Progenitor cell of endocrine pancreas (in vitro differentiated cells): ENCODE results near the gene MFN2. TPM values are rescaled to one million over a fixed set of nuclear protein-coding genes. Genes with fewer than 3 reads are reported as not detected.

Experiments used
- DNase-seq: peaks from one replicate; pipeline ENCODE4 v3.0.0; 2021; ENCODE audit warnings: low spot score; ENCODE audit not compliant: unreplicated experiment
- H3K27ac Mint-ChIP-seq: 2 replicates; pipeline ENCODE4 v1.8.0; 2021; ENCODE audit warnings: mild to moderate bottlenecking, moderate library complexity, mixed read lengths
- H3K27me3 Mint-ChIP-seq: 2 replicates; pipeline ENCODE4 v1.8.0; 2021; ENCODE audit warnings: mixed read lengths
- H3K36me3 Mint-ChIP-seq: 2 replicates; pipeline ENCODE4 v1.8.0; 2022; ENCODE audit warnings: mixed read lengths; ENCODE audit not compliant: insufficient read depth
- H3K4me1 Mint-ChIP-seq: 2 replicates; pipeline ENCODE4 v1.8.0; 2021; ENCODE audit warnings: low read depth, mixed read lengths
- H3K4me3 Mint-ChIP-seq: 2 replicates; pipeline ENCODE4 v1.8.0; 2021; ENCODE audit warnings: low read depth, mild to moderate bottlenecking, moderate library complexity, mixed read lengths
- H3K9me3 Mint-ChIP-seq: 2 replicates; pipeline ENCODE4 v1.8.0; 2021; ENCODE audit warnings: low read depth, mixed read lengths
- total RNA-seq: library from RNA; stranded (reverse); gene quantifications from 2 replicates; pipeline ENCODE4 v1.2.1, GENCODE V29; 2021
- TF ChIP-seq, protein P1 (sequence below): fragments of 200-600 bp; sonication (generic); IDR thresholded peaks from one replicate; pipeline ENCODE4 v1.5.0; 2021; ENCODE audit warnings: antibody characterized with exemption, mild to moderate bottlenecking; ENCODE audit not compliant: unreplicated experiment

The MFN2 gene
- total RNA-seq, 1 donor from 2014 or later: 55.8 TPM

DNA sequence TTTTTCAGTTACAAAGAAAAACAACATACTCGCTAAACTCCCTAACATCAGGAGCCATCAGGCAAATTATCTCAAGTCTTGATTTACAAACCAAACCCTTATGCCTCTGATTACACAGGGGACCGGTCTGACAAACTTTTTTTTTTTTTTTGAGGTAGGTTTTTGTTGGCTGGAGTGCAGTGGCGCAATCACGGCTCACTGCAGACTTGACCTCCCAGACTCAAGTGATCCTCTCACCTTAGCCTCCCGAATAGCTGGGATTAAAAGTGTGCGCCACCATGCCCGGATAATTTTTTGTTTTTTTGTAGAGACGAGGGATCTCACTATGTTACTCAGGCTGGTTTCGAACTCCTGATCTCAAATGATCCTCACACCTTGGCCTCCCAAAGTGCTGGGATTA is 35.3 kb downstream of the MFN2 start:
- Mint-ChIP-seq H3K9me3 (no peaks in the 10 kb centered on the region), H3K4me1 (no peaks in the 10 kb centered on the region), H3K27ac (no peak overlapping the region), H3K36me3 (peaks cover 5% of the 10 kb centered on the region), H3K27me3 (no peaks in the 10 kb centered on the region), H3K4me3 (no peak overlapping the region)
- DNase-seq: no peak
- TF ChIP-seq, protein P1, sequence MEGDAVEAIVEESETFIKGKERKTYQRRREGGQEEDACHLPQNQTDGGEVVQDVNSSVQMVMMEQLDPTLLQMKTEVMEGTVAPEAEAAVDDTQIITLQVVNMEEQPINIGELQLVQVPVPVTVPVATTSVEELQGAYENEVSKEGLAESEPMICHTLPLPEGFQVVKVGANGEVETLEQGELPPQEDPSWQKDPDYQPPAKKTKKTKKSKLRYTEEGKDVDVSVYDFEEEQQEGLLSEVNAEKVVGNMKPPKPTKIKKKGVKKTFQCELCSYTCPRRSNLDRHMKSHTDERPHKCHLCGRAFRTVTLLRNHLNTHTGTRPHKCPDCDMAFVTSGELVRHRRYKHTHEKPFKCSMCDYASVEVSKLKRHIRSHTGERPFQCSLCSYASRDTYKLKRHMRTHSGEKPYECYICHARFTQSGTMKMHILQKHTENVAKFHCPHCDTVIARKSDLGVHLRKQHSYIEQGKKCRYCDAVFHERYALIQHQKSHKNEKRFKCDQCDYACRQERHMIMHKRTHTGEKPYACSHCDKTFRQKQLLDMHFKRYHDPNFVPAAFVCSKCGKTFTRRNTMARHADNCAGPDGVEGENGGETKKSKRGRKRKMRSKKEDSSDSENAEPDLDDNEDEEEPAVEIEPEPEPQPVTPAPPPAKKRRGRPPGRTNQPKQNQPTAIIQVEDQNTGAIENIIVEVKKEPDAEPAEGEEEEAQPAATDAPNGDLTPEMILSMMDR: no peak

DNA sequence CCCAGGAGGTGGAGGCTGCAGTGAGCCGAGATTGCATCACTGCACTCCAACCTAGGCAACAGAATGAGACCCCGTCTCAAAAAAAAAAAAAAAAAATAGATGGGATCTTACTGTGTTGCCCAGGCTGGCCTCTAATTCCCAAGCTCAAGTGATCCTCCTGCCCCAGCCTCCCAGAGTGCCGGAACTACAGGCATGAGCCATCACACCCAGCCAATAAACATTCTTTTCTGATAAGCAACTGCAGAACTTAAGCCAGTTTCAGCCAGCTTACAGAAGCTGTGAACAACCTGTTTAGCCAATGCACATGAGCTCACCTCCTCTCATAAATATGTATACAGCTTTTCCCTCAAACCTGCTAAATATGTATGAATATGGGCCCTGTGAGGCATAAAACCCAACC is 35.9 kb downstream of the MFN2 start:
- no peak overlapping the region for H3K4me3 Mint-ChIP-seq
- H3K9me3 Mint-ChIP-seq: no peaks in the 10 kb centered on the region
- DNase-seq: no peak
- no peaks in the 10 kb centered on the region for H3K4me1 Mint-ChIP-seq
- no peak overlapping the region for H3K27ac Mint-ChIP-seq
- H3K27me3 Mint-ChIP-seq: no peaks in the 10 kb centered on the region
- TF ChIP-seq, protein P1: no peak
- peaks cover 5% of the 10 kb centered on the region for H3K36me3 Mint-ChIP-seq

DNA sequence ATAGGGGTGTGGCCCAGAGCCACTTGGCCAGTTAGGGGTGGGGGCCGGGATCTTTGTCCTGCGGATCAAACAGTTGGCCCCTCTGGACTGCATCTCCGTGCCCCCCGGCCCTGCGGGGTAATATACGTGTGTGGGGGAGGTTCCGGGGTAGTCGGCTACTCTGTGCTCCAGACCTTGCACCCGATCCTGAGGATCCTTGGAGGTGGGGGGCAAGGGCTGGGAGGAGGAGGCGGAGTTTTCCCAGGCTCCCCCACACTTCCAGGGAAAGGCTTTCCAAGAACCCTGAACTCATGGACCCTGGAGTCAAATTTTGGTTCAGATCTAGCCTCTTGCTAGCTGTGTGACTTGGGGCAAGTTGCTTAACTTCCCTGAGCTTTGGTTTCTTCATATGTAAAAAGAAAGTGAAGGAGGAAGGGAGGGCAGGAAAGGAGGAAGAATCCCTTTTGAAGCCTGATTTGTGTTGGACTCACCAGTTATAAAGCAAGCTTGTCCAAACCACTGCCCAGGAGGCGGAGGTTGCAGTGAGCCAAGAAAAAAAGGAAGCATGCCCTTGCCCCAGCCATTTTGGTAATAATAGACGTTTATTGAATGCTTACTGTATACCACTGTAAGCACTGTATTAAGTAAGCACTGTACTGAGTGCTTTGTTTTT is 39.7 kb downstream of the MFN2 start:
- H3K4me1 Mint-ChIP-seq: no peaks in the 10 kb centered on the region
- TF ChIP-seq, protein P1: no peak
- H3K9me3 Mint-ChIP-seq: no peaks in the 10 kb centered on the region
- peak overlapping the region; percentile 83 for H3K4me3 Mint-ChIP-seq
- DNase-seq: no peak
- peaks cover 5% of the 10 kb centered on the region for H3K36me3 Mint-ChIP-seq
- H3K27ac Mint-ChIP-seq: peak overlapping the region; percentile 94
- no peaks in the 10 kb centered on the region for H3K27me3 Mint-ChIP-seq

DNA sequence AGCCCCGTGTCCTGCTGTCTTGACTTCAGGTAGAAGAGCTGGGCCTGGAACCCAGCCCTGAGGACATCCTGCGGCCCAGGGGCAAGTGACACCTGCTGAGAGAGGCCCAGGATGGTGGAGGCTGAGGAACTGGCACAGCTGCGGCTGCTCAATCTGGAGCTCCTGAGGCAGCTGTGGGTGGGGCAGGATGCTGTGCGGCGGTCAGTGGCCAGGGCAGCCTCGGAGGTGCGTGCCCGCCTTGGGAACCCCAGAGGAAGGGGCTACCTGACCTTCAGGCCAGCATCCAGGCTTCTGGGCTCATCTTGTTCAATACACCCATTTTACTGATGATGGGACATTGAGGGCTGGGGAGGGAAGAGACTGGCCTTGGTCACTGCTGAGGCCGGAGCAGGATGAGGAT is 41.4 kb downstream of the MFN2 start:
- DNase-seq: no peak
- H3K27me3 Mint-ChIP-seq: no peaks in the 10 kb centered on the region
- TF ChIP-seq, protein P1: no peak
- H3K4me3 Mint-ChIP-seq: peak overlapping the region; percentile 21
- no peaks in the 10 kb centered on the region for H3K4me1 Mint-ChIP-seq
- H3K36me3 Mint-ChIP-seq: peaks cover 12% of the 10 kb centered on the region
- H3K27ac Mint-ChIP-seq: no peak overlapping the region
- H3K9me3 Mint-ChIP-seq: no peaks in the 10 kb centered on the region

DNA sequence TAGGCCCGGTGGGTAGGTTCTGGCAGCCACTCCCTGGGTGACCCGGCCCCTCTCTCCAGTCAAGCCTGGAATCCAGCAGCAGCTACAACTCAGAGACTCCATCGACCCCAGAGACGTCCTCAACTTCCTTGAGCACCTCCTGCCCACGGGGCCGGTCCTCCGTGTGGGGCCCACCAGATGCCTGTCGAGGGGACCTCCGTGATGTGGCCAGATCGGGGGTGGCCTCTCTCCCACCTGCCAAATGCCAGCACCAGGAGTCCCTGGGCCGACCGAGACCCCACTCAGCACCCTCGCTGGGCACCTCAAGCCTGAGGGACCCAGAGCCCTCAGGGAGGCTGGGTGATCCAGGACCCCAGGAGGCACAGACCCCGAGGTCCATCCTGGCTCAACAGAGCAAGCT is 41.8 kb downstream of the MFN2 start:
- TF ChIP-seq, protein P1: no peak
- no peaks in the 10 kb centered on the region for H3K4me1 Mint-ChIP-seq
- no peaks in the 10 kb centered on the region for H3K9me3 Mint-ChIP-seq
- no peak overlapping the region for H3K27ac Mint-ChIP-seq
- H3K36me3 Mint-ChIP-seq: peaks cover 15% of the 10 kb centered on the region
- no peak for DNase-seq
- no peaks in the 10 kb centered on the region for H3K27me3 Mint-ChIP-seq
- no peak overlapping the region for H3K4me3 Mint-ChIP-seq
